Measurements from ENCODE around the gene DIMT1. TPM values are rescaled to one million over a fixed set of nuclear protein-coding genes. Genes with fewer than 3 reads are reported as not detected.

The DIMT1 gene
- total RNA-seq, 2 donors from 2014 or later: 30.8 to 40.4 TPM

- no peaks in the 10 kb centered on the region for H3K9me3 Mint-ChIP-seq
- DNase-seq (ENCODE audit: low spot score) (no peak), ATAC-seq (no peak)
- H3K4me1 Mint-ChIP-seq (ENCODE audit: low read depth in 2 of 2): peaks cover 0 to 3% of the 10 kb centered on the region in 2 donors
- peak overlapping the region; percentile 21 to 35 for H3K27ac Mint-ChIP-seq
- no peaks in the 10 kb centered on the region for H3K27me3 Mint-ChIP-seq
- peaks cover 5% of the 10 kb centered on the region for H3K36me3 Mint-ChIP-seq
- H3K4me3 Mint-ChIP-seq: no peak overlapping the region
These were observed 16.9 kb downstream of the DIMT1 start for GRCh38 chr5:62386824-62387223.

- Mint-ChIP-seq H3K4me1 (ENCODE audit: low read depth in 2 of 2) (peaks cover 0 to 3% of the 10 kb centered on the region in 2 donors), H3K27me3 (no peaks in the 10 kb centered on the region), H3K9me3 (no peaks in the 10 kb centered on the region), H3K4me3 (no peak overlapping the region), H3K36me3 (peaks cover 9% of the 10 kb centered on the region), H3K27ac (peak overlapping the region in 1 of 2 donors; percentile 14)
- DNase-seq (ENCODE audit: low spot score) (no peak), ATAC-seq (no peak)
These were observed 17.8 kb downstream of the DIMT1 start for GRCh38 chr5:62385816-62386400.

- Mint-ChIP-seq H3K9me3 (no peaks in the 10 kb centered on the region), H3K4me1 (ENCODE audit: low read depth in 2 of 2) (no peaks in the 10 kb centered on the region), H3K4me3 (no peak overlapping the region), H3K27me3 (no peaks in the 10 kb centered on the region), H3K27ac (peak overlapping the region in 1 of 2 donors; percentile 14), H3K36me3 (peaks cover 14% of the 10 kb centered on the region)
- no peak for DNase-seq (ENCODE audit: low spot score)
- ATAC-seq: no peak
These were observed 18.6 kb downstream of the DIMT1 start for GRCh38 chr5:62385131-62385530.

- H3K9me3 Mint-ChIP-seq: no peaks in the 10 kb centered on the region
- no peaks in the 10 kb centered on the region for H3K4me1 Mint-ChIP-seq (ENCODE audit: low read depth in 2 of 2)
- H3K27me3 Mint-ChIP-seq: no peaks in the 10 kb centered on the region
- H3K27ac Mint-ChIP-seq: peak overlapping the region; percentile 26 to 54
- no peak for DNase-seq (ENCODE audit: low spot score)
- H3K36me3 Mint-ChIP-seq: peaks cover 24% of the 10 kb centered on the region
- no peak for ATAC-seq
- no peak overlapping the region for H3K4me3 Mint-ChIP-seq
These were observed 27.6 kb downstream of the DIMT1 start for GRCh38 chr5:62376064-62376463.

- no peaks in the 10 kb centered on the region for H3K4me1 Mint-ChIP-seq (ENCODE audit: low read depth in 2 of 2)
- ATAC-seq: no peak
These were observed 28.1 kb downstream of the DIMT1 start for GRCh38 chr5:62375627-62376026.

GRCh38 chr5:62374090-62374489 is 29.6 kb downstream of the DIMT1 start:
- Mint-ChIP-seq H3K4me3 (no peak overlapping the region), H3K27ac (no peak overlapping the region), H3K36me3 (peaks cover 21% of the 10 kb centered on the region), H3K9me3 (no peaks in the 10 kb centered on the region), H3K4me1 (ENCODE audit: low read depth in 2 of 2) (no peaks in the 10 kb centered on the region), H3K27me3 (no peaks in the 10 kb centered on the region)
- DNase-seq (ENCODE audit: low spot score) (no peak), ATAC-seq (no peak)

More at GRCh38 chr5:62375627-62376026, 28.1 kb downstream of the DIMT1 start:
- H3K27me3 Mint-ChIP-seq: no peaks in the 10 kb centered on the region
- DNase-seq (ENCODE audit: low spot score): no peak
- H3K4me3 Mint-ChIP-seq: no peak overlapping the region
- H3K27ac Mint-ChIP-seq: peak overlapping the region; percentile 26 to 54
- peaks cover 24% of the 10 kb centered on the region for H3K36me3 Mint-ChIP-seq
- no peaks in the 10 kb centered on the region for H3K9me3 Mint-ChIP-seq

- Mint-ChIP-seq H3K9me3 (no peaks in the 10 kb centered on the region), H3K36me3 (peaks cover 19% of the 10 kb centered on the region), H3K4me1 (ENCODE audit: low read depth in 2 of 2) (no peaks in the 10 kb centered on the region), H3K4me3 (no peak overlapping the region), H3K27ac (no peak overlapping the region), H3K27me3 (no peaks in the 10 kb centered on the region)
- ATAC-seq (no peak), DNase-seq (ENCODE audit: low spot score) (no peak)
These were observed 30.3 kb downstream of the DIMT1 start for GRCh38 chr5:62373382-62373781.

GRCh38 chr5:62372600-62372999 is 31.1 kb downstream of the DIMT1 start:
- Mint-ChIP-seq H3K4me1 (ENCODE audit: low read depth in 2 of 2) (no peaks in the 10 kb centered on the region), H3K36me3 (peaks cover 12% of the 10 kb centered on the region), H3K27me3 (no peaks in the 10 kb centered on the region), H3K9me3 (no peaks in the 10 kb centered on the region), H3K4me3 (no peak overlapping the region), H3K27ac (peak overlapping the region in 1 of 2 donors; percentile 45)
- ATAC-seq (no peak), DNase-seq (ENCODE audit: low spot score) (no peak)

GRCh38 chr5:62371409-62371808 is 32.3 kb downstream of the DIMT1 start:
- no peaks in the 10 kb centered on the region for H3K27me3 Mint-ChIP-seq
- peak overlapping the region in 1 of 2 donors; percentile 4 for H3K27ac Mint-ChIP-seq
- no peak for ATAC-seq
- peaks cover 0 to 3% of the 10 kb centered on the region in 2 donors for H3K4me1 Mint-ChIP-seq (ENCODE audit: low read depth in 2 of 2)
- no peaks in the 10 kb centered on the region for H3K9me3 Mint-ChIP-seq
- DNase-seq (ENCODE audit: low spot score): no peak
- no peak overlapping the region for H3K4me3 Mint-ChIP-seq
- peaks cover 12% of the 10 kb centered on the region for H3K36me3 Mint-ChIP-seq

GRCh38 chr5:62369039-62369438 is 34.7 kb downstream of the DIMT1 start:
- Mint-ChIP-seq H3K36me3 (peaks cover 13% of the 10 kb centered on the region), H3K4me3 (no peak overlapping the region), H3K9me3 (no peaks in the 10 kb centered on the region), H3K27me3 (no peaks in the 10 kb centered on the region), H3K27ac (peak overlapping the region in 1 of 2 donors; percentile 65), H3K4me1 (ENCODE audit: low read depth in 2 of 2) (peaks cover 0 to 3% of the 10 kb centered on the region in 2 donors)
- no peak for DNase-seq (ENCODE audit: low spot score)
- no peak for ATAC-seq

GRCh38 chr5:62362701-62363100 is 41.0 kb downstream of the DIMT1 start:
- H3K27ac Mint-ChIP-seq: no peak overlapping the region
- H3K27me3 Mint-ChIP-seq: no peaks in the 10 kb centered on the region
- no peak overlapping the region for H3K4me3 Mint-ChIP-seq
- ATAC-seq (no peak), DNase-seq (ENCODE audit: low spot score) (no peak)
- H3K9me3 Mint-ChIP-seq: no peaks in the 10 kb centered on the region
- peaks cover 6% of the 10 kb centered on the region for H3K36me3 Mint-ChIP-seq
- peaks cover 0 to 3% of the 10 kb centered on the region in 2 donors for H3K4me1 Mint-ChIP-seq (ENCODE audit: low read depth in 2 of 2)

GRCh38 chr5:62354028-62354874 is 49.5 kb downstream of the DIMT1 start:
- Mint-ChIP-seq H3K4me1 (ENCODE audit: low read depth in 2 of 2) (peaks cover 0 to 6% of the 10 kb centered on the region in 2 donors), H3K27me3 (no peaks in the 10 kb centered on the region), H3K4me3 (no peak overlapping the region), H3K9me3 (no peaks in the 10 kb centered on the region), H3K27ac (no peak overlapping the region), H3K36me3 (peaks cover 5% of the 10 kb centered on the region)
- DNase-seq (ENCODE audit: low spot score): no peak
- peak; percentile 64 to 73 for ATAC-seq

GRCh38 chr5:62348723-62349481 is 54.8 kb downstream of the DIMT1 start:
- Mint-ChIP-seq H3K27me3 (no peaks in the 10 kb centered on the region), H3K4me1 (ENCODE audit: low read depth in 2 of 2) (peaks cover 3 to 6% of the 10 kb centered on the region in 2 donors), H3K36me3 (peaks cover 5% of the 10 kb centered on the region), H3K4me3 (no peak overlapping the region), H3K27ac (peak overlapping the region; percentile 59 to 70), H3K9me3 (no peaks in the 10 kb centered on the region)
- no peak for ATAC-seq
- no peak for DNase-seq (ENCODE audit: low spot score)

GRCh38 chr5:62347928-62348327 is 55.8 kb downstream of the DIMT1 start:
- Mint-ChIP-seq H3K27me3 (no peaks in the 10 kb centered on the region), H3K9me3 (no peaks in the 10 kb centered on the region), H3K27ac (no peak overlapping the region), H3K4me3 (no peak overlapping the region), H3K4me1 (ENCODE audit: low read depth in 2 of 2) (peaks cover 13 to 16% of the 10 kb centered on the region in 2 donors), H3K36me3 (peaks cover 12% of the 10 kb centered on the region)
- DNase-seq (ENCODE audit: low spot score): no peak
- no peak for ATAC-seq

Measured in natural killer cell treated with Interleukin-12 subunit alpha and Interleukin-12 subunit beta and Interleukin-15 and Interleukin-18, amount 100 ng/mL, for 72 hours (primary cell).